Superior temporal gyrus (tissue), 1 donor: Measurements from ENCODE around the gene RERE.

ENCODE experiments used
- DNase-seq: peaks from one replicate; pipeline ENCODE4 v3.0.0-alpha.2; 2016; ENCODE audit errors: extremely low spot score

RERE gene

DNA sequence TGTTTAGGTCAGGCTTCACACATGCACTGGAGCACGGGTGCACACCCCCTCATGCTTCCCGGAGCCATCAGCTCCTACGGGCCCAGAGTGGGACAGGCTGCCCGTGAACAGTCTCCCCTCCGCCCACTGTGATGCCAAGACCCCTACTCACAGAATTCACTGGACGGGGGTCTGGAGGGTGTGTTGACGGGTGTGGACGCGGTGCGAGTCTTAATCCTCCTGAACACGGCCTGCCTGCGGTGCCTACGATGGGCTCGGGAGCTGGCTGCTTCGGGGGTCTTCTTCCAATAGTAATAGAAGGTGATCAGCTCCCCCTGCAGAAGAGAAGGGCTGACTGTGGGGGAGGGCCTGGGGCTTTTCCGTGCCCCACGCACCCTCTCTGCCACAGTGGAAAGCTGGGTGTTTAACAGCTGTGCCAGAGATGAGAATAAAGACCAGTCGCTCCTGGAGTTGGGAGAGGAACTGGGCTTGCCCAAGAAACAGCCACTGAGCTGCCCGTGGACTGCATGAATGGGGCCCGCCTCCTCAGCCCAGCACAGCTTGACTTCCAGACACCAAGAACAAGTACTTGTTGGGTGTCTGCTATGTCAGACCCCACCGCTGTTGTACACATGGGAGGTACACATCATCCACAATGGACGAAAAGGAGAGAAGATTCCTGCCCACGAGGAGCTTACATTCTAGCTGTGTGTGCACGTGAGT is 451.6 kb downstream of the RERE start:
- no peak for DNase-seq

DNA sequence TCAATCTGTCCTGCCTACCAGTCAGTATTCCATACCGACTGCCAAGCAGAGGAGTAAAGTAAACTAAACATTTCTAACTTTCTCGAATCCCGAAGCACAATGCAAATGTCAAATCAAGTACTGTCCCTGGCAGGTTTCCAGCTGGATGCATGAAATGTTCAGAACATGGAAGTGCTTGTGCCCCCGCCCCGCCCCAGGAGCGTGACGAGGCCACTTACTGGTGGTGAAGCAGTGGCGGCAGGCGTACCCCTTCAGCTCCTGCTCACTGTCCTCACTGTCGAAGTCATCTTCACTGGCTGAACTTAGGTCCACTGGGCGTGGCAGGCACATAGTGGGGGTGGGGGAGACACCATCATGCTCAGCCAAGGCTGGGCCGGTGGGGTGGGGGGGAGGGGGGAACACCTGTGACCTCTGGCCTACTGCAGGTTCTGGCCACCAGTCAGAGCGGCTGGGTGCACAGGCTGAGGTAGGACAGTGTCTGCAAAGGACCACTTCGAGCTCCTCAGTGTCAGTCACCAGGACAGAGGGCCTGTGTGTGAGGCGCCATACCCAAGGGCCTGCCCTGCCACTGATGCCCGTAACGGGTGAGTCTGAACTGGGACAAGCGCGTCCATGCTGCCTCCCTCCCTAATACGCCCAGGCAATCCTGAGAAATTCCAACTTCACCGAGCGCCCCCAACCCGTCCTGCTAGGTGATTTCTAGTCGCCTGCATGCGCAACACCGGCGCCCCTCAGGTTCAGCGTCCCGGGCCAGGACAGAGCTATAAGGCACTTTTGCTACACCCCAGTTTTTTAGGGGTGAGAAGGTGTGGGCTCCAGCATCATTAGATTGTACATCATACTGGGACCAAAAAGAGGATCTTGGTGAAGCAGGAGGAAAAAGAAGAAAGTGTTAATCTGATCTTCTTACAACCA is 452.7 kb downstream of the RERE start:
- DNase-seq: no peak

DNA sequence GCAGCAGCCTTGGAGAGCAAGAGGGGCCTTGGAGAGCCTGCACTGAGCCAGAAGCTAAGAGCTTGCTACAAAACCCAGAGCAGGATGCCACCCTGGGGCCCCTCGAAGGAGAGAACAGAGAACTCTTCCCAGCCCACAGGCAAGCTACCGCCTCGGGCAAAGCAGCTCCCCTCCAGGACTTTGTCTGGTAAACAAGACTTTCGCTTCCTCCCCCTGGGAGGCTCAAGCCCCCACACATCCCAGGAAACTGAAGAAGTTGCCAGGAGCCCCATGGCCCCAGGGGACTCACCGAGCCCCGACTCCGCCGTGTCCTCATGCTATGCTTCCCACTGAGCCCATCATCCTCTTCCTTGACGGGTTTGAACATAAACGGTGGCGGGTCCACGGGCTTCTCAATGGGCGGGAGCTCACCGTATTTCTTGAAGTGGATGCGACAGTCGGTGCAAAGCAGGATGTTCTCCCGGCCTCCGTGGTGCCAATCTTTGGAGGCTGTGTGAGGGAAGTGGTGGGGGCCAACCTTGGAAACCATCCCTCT is 453.6 kb downstream of the RERE start:
- DNase-seq: no peak

DNA sequence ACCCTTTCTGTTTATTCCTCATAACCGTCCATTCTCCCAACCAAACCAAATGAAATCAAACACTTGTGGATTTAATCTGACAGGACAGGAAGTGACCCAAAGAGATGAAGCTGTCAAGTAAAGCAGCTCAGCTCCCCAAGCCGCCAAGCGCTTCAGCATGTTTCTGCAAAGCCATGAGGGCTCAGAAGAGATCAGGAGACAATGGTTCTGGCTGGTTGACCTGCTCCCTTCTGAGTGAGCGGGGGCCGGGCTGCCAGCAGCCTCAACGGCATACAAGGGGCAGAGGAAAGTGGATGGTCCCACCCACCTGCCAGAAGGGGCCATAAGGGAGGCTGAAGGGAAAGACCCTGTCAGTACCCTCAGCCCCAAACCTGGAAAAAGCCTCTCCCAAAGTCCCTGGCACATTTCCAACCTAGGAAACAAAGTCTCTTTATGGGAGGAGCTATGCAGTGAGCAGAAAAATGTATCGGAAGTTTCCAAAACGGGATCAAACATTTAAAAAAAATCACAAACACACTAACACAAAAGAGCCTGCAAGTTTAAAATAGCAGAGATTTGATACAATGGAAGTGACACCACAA is 454.2 kb downstream of the RERE start:
- no peak for DNase-seq

DNA sequence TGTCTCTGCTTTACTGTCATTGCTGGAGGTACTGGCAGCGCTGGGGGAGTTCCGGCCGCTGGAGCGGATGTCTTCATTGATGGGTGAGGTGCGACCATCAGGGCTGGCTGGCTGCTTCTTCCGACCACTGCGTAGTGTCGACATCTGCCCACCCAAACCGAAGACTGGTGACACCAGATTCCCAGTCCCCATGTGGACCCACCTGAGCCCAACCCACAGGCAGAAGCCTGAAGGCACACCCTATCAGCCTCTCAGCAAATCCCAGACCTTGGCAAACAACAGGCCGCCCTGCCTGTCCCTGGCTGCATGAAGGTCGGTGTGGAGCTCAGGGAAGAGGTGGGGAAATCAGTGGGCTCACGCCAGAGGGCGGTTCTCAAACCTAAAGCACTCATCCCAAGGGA is 454.7 kb downstream of the RERE start:
- no peak for DNase-seq

DNA sequence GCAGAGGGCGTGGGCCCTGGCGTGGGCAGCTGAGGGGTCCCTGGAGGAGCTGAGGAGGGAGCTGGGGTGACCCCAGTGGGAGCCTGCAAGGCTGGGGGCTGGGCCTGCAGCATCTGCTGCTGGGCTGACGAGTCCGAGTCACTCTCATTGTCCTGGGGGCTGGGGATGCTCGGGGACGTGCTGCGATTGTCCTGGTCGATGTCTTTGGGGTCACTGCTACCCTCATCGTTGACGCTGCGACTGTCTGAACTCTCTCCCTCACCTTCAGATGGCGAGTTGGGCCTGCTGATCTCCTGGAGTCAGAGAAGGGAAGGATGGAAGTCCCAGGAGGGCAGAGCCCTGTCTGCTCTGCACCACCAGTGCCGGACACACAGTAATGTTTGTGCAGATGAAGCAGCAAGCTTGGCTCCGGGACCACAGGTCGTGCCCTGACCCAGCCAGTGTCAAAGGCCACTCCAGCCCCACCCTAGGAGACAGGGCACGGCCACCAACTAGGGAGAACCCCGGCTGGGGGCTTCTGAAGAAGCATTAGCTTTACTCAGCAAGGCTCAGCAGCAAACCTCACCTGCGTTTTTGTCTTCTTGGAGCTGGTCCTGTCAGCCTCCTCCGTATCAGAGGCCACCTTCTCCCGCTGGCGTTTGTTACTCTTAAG is 456.1 kb downstream of the RERE start:
- DNase-seq: no peak

DNA sequence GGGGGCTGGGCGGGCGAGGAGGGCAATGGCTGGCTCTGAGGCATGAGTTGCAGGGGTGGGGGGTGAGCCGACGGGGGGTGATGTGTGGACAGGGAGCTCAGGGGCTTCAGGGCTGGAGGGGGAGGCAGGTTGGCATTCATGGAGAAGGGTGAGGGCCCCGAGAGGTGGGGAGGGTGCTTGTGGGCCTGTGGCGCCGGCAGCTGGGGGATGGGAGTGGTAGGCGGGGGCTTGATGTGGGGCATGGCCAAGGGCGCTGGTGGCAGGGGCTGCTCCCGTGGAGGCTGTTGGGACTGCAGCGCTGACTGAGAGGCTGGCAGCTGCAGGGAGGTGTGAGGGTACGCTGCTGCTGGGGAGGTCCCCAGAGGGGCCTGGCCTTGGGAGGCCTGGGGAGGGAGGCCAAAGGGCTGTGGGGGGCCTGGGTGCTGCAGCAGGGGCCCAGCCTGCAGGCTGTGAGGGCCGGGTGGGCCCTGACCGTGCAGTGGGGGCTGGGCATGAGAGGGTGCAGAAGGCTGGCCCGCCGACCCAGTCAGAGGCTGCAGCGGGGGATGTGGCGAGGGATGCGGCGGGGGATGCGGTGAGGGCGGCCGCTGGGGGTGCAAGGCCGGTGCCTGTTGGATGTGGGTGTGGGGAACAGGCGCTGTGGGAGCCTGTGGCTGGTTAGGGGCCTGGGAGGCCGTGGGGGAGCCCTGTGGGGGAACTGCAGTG is 456.8 kb downstream of the RERE start:
- no peak for DNase-seq

DNA sequence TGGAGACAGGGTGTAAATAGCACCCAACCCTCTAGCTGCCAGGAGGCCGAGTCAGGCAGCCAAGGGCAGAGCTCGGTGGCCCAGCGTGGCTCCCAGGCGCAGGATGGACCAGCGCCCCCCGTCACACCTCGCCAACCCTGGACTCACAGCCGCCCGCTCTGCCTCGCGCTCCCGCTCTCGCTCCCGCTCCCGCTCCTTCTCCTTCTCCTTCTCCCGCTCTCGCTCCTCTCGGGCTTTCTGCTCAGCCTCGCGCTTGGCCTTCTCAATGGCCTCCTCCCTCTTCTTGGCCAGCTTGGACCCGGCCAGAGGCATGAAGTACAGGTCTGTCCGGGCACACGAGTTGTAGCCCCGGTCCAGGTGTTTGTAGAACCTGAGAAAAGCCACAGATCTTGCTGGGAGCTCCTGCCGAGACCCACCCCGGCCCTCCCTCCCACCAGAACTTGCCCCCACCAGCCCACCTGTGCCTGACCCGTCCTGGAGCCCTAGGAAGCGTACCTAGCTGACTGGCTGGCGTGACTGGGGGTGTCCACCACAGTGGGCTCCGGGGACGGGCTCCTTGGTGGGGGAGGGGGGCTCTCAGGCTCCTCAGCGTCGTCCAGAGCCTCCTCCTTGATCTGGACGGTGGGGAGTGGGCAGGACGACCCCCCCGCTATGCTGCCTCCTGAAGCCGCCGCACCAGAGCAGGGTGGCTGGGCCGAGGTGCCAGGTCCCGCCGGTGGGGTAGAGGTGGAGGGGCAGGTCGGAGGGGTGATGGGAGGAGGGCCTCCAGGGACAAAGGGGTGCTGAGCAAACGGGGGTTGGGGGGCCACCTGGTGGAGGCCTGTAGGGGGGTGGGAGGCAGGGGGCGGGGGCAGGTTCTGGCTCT is 457.6 kb downstream of the RERE start:
- DNase-seq: no peak

DNA sequence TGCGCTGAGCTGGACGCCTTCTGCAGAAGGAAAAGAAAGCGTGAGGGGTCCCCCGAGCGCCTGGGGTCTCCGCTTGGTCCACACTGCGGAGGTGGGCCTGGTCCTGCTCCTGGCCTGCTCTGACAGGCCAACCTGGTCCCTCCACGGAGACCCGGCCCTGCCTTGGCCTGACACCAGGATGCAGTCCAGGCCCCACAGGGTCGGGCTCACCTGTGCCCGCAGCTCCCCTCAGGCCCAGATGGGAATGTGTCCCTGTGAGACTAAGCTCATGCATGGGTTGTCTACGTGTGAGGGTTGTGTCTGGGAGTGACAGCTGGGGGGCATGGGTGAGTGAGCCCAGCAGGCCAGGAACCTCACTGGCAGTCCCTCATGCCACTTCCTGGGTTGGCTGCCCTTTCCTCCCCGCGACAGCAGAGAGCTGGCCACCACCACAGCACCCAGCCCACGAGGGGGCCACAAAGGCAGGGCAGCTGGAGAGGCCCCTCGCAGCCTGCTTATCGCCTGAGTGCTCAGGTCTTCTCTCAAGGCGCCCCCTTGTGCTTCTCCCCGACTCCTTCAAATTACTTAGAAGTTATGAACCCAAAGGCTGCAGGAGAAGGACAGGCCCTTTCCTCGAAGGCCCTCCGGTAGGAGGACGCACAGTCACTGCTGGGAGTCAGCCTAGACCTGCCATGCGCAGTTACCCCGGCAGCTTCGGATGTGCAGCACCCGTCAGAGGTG is 458.4 kb downstream of the RERE start:
- DNase-seq: no peak

DNA sequence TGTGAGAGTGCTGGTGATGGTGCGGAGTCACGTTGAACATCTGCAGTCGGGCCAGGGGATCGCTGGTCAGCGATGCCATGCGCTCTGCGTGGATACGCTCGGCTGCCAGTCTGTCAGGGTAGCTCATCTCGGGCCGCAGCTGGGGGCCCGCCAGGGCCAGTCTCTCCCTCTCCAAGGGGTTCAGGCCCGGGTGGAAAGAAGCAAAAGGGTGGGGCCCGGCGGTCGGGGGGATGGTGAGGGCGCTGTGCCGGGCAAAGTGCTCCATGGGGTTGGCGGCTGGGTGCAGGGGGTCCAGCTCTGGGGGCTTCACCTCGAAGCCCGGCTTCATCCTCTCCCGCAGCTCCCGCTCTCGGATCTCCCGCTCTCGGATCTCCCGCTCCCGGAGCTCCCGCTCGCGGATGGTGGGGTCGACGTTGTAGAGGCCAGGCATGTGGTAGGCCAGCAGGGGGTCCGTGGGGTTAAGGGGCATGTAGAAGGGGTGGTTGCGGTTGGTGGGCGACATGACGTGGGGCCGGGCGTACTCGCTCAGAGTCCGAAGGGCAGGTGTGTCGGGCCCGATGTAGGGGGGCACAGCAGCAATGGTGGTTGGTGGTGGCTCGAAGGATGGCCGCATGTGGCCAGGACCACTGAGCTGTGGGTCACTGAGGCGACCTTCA is 459.1 kb downstream of the RERE start:
- no peak for DNase-seq

DNA sequence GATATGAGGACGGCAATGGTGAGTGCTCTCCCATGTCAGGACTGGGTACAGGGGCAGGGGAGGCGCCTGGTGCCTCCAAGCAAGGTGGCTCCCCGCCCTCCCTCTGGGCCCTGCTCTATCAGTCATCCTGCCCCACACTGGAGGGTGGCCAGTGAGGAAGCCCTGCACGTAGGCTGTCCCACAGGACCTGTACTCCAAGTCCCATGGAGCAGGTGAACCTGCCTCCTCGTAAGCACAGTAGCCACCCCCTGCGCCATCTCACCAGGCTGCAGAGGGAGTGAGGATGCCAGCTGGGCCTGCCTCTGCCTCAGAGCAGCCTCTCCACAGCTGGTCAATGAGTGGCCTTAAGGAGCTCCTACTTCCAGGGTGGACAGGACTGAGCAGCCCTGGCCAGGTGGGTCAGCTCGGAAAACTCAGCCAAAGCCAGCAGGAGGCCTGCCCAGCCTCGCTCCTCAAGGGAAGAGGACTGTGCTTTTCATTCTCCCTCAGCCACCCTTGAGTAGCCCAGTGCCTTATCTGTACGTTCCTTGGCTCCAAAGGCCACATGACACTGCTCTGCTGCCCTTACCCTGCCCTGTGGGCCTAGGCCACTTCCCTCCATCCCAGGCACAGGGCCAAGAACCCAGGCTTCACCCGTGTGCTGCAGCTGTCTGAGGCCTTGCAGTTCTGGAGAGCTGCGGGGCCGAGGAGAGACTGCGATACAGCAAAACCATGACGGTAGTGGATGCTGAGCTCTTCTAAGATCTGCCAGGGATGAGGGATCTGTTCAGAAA is 459.9 kb downstream of the RERE start:
- DNase-seq: no peak

DNA sequence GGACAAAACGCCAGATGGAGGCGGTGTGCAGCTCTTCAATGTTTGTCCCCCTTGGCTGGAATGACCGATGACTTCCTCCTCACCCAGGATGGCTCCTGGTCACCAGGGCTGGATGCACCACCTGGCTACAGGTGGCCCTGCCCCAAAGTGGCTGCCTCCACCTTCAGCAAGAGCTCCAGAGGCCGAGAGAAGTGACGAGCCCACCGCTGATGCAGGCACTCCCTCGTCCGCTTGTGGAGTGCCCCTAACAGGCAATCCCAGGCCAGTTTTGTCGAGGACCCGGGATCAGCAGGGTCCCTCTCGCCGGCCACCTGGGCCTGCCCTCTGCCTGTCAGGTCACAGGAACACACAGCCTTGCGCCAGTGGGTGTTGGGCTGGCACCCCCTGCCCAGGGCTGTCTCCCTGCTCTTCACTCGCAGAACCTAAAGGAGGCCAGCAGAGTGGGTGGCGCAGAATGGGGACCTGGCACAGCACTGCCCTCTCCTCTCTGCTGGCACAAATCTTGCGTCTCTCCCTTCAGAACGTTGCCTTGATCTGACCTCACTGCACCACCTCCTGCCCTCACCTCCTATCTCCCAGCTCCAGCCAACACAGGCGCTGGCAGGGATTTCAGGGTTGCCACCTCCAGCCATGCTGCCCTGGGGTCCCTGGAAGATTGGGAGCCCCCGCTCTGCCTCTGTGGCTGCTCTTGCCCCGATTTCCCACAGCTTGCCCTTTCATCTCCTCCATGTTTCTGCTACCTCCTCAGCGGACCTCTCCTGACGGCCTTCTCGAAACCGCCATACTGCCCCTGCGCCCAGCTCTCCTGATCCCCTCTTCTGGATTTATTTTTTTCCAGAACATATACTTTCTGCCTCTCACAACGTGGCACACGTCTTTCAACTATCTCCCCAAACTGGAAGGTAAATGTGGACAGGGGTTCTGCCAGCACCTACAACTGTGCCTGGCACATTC is 460.9 kb downstream of the RERE start:
- no peak for DNase-seq

DNA sequence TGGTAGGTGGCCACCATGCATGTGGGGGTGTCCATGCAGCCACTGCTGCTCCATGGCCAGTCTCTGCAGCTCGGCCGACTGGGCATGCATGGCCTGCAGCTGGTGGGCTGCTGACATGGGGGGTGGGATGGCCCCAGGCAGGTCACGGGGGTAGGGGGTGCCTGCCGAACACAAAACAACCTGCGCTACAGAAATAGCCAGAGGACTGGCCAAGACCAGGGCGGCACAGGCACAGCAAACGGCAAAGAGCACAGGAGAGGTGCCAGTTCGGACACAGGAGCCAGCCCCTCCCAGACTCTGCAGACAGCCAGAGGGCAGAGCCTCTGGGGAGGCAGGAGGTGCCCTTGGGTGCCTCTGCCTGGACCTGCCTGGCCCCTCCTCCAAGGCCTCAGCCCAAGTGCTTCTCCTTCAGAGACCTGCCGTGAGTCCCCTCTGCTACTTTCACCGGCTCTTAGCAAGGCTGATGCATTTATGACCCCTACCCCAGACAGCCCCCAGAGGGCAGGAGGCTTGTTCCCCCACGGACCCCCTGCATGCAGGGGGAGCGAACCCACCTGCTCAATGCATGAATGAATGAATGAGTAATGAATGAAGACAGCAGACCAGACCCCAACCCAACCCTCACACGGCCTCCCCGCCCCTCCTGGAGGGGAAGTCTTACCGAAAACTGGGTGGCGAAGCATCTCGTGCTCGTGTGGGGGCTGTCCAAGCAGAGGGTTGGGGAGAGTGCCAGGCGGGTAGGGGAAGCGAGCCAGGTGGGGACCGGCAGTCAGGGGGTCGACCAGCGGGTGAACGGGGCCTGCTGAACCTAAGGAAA is 461.8 kb downstream of the RERE start:
- DNase-seq: no peak

DNA sequence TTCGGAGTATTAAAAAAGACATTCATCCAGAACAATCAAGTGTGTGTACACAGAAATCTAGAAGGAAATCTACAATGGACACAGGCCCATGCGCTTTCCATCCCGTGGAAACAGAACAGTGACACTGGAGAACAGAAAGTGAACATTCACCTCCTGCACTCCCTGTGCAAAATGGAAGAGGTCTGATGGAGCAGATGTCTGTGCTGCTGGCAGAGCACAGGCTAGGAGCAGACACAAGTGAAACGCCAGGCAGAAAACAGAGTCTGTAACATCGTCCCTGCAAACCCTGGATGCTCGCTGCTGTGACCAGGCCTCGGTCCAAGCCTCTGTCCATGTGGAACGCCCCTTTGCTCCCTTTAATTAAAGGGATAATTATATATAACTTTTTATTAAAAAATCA is 463.4 kb downstream of the RERE start:
- no peak for DNase-seq

DNA sequence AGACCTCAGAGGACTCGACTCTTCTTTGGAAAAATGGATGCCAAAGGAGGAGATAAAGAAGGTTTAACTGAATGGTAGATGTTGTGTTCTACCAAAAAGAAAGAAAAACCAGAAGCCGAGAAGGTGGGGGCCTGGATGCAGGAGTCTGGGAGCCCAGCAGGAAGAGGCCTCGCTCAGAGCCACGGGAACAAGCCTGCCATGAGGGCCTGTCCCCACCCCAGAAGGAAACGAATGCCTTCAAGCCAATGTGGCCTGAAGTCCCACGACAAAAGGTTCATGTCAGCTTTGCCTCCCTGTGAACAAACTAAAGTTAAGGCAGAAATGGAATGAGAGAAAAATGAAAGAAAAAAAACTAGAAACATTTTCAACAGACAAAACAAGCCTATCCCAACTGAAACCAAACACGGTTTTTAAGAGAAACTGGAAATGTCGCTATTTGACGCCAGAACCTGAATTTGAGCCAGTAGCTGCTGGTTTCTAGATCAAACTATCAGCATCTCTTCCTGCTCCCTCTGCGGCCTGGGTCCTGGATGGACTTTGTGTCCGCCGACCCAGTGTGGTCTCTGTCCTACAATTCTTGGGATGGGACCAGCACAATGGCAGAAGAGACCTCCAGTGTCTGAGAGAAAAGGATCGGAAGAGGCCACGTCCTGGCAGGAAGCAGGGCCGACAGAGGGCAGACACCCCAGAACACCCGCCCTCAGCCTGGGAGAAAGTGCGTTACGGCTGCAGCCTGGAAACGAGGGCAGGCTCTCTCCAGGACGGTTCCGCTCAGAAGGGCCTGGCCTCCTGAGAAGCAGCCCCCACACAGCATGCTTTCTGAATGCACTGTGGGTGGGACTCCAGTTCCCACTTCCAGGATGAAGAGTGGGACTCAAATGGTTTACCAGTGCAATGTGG is 464.3 kb downstream of the RERE start:
- DNase-seq: no peak
